Activated naive CD8-positive, alpha-beta T cell treated with anti-CD3 and anti-CD28 coated beads, Interleukin-2, amount 50 U/mL, for 24 hours (primary cell): Measurements from ENCODE around the gene OR51E2.
"Not testable (repeated sequence)": the region's sequence is repeated elsewhere in the genome, so short reads cannot be mapped to it uniquely, and the experiment has no call there.

Experiments
- ATAC-seq: fragments of 150-1000 bp; cut with Tn5 transposase; one replicate; pipeline ENCODE4 v1.10.0; 2021
- DNase-seq: peaks from one replicate; pipeline ENCODE4 v3.0.0; 2021
- H3K27ac Mint-ChIP-seq: one replicate; pipeline ENCODE4 v1.8.0; 2021; ENCODE audit warnings: mild to moderate bottlenecking, mixed read lengths
- H3K27me3 Mint-ChIP-seq: one replicate; pipeline ENCODE4 v1.8.0; 2021; ENCODE audit warnings: mixed read lengths
- H3K36me3 Mint-ChIP-seq: one replicate; pipeline ENCODE4 v1.8.0; 2021; ENCODE audit warnings: low read depth, mixed read lengths
- H3K4me1 Mint-ChIP-seq: one replicate; pipeline ENCODE4 v1.8.0; 2021; ENCODE audit warnings: mixed read lengths
- H3K4me3 Mint-ChIP-seq: one replicate; pipeline ENCODE4 v1.8.0; 2021; ENCODE audit warnings: mild to moderate bottlenecking, moderate library complexity, mixed read lengths
- H3K9me3 Mint-ChIP-seq: one replicate; pipeline ENCODE4 v1.8.0; 2021; ENCODE audit warnings: mixed read lengths

The OR51E2 gene

GRCh38 chr11:4697585-4697984 lies at the start of gene OR51E2:
Gene OR51E2, minus strand, starts transcription at chr11:4697853. Its CDS starts 15,142 bp downstream, at chr11:4682711.
- H3K36me3 Mint-ChIP-seq, result no peaks in the 10 kb centered on the region
- no peaks in the 10 kb centered on the region for H3K9me3 Mint-ChIP-seq
- ATAC-seq (no peak), DNase-seq (no peak)
- H3K4me1 Mint-ChIP-seq, result no peaks in the 10 kb centered on the region
- H3K27me3 Mint-ChIP-seq, result peaks cover 6% of the 10 kb centered on the region
- no peak within 1 kb of the TSS for H3K4me3 Mint-ChIP-seq
- no peak within 1 kb of the TSS for H3K27ac Mint-ChIP-seq

GRCh38 chr11:4740735-4741134 lies 43.1 kb upstream of the OR51E2 start:
- DNase-seq, result no peak
- no peak for ATAC-seq
- Mint-ChIP-seq H3K4me1 (no peaks in the 10 kb centered on the region), H3K9me3 (no peaks in the 10 kb centered on the region), H3K4me3 (no peak overlapping the region), H3K27ac (no peak overlapping the region), H3K36me3 (no peaks in the 10 kb centered on the region), H3K27me3 (peaks cover 7% of the 10 kb centered on the region)

- Mint-ChIP-seq H3K27me3 (no peaks in the 10 kb centered on the region), H3K27ac (no peak overlapping the region), H3K9me3 (no peaks in the 10 kb centered on the region), H3K36me3 (no peaks in the 10 kb centered on the region), H3K4me3 (no peak overlapping the region), H3K4me1 (no peaks in the 10 kb centered on the region)
- no peak for DNase-seq
- no peak for ATAC-seq
Observed at GRCh38 chr11:4727171-4727570, 29.5 kb upstream of the OR51E2 start.

- not testable (repeated sequence) for ATAC-seq, H3K27me3 Mint-ChIP-seq, H3K4me3 Mint-ChIP-seq, DNase-seq, H3K27ac Mint-ChIP-seq, H3K36me3 Mint-ChIP-seq, H3K9me3 Mint-ChIP-seq, H3K4me1 Mint-ChIP-seq
Observed at GRCh38 chr11:4722616-4723534, 25.2 kb upstream of the OR51E2 start.

- H3K4me1 Mint-ChIP-seq, result no peaks in the 10 kb centered on the region
- no peak overlapping the region for H3K4me3 Mint-ChIP-seq
- no peaks in the 10 kb centered on the region for H3K36me3 Mint-ChIP-seq
- DNase-seq (no peak), ATAC-seq (no peak)
- H3K27ac Mint-ChIP-seq, result no peak overlapping the region
- H3K9me3 Mint-ChIP-seq, result no peaks in the 10 kb centered on the region
- H3K27me3 Mint-ChIP-seq, result peaks cover 17% of the 10 kb centered on the region
Observed at GRCh38 chr11:4714300-4714699, 16.6 kb upstream of the OR51E2 start.

GRCh38 chr11:4713241-4713640 lies 15.6 kb upstream of the OR51E2 start:
- no peaks in the 10 kb centered on the region for H3K9me3 Mint-ChIP-seq
- no peaks in the 10 kb centered on the region for H3K36me3 Mint-ChIP-seq
- H3K27ac Mint-ChIP-seq, result no peak overlapping the region
- ATAC-seq, result no peak
- no peak for DNase-seq
- H3K4me3 Mint-ChIP-seq, result no peak overlapping the region
- H3K4me1 Mint-ChIP-seq, result no peaks in the 10 kb centered on the region
- H3K27me3 Mint-ChIP-seq, result peaks cover 11% of the 10 kb centered on the region

GRCh38 chr11:4704790-4705334 lies 7.2 kb upstream of the OR51E2 start:
- no peaks in the 10 kb centered on the region for H3K36me3 Mint-ChIP-seq
- no peaks in the 10 kb centered on the region for H3K9me3 Mint-ChIP-seq
- ATAC-seq, result no peak
- no peak for DNase-seq
- no peak overlapping the region for H3K4me3 Mint-ChIP-seq
- peaks cover 5% of the 10 kb centered on the region for H3K27me3 Mint-ChIP-seq
- no peaks in the 10 kb centered on the region for H3K4me1 Mint-ChIP-seq
- H3K27ac Mint-ChIP-seq, result no peak overlapping the region

- DNase-seq, result no peak
- H3K9me3 Mint-ChIP-seq, result no peaks in the 10 kb centered on the region
- H3K27ac Mint-ChIP-seq, result no peak within 1 kb of the TSS
- H3K4me1 Mint-ChIP-seq, result no peaks in the 10 kb centered on the region
- no peak within 1 kb of the TSS for H3K4me3 Mint-ChIP-seq
- H3K36me3 Mint-ChIP-seq, result no peaks in the 10 kb centered on the region
- ATAC-seq, result no peak
- H3K27me3 Mint-ChIP-seq, result peaks cover 2% of the 10 kb centered on the region
Observed at GRCh38 chr11:4704054-4704789, 6.6 kb upstream of the OR51E2 start, which contains the start of gene MMP26. Gene MMP26, plus strand, starts transcription at chr11:4704784.

GRCh38 chr11:4700436-4700820 lies 2.8 kb upstream of the OR51E2 start:
- Mint-ChIP-seq H3K9me3 (no peaks in the 10 kb centered on the region), H3K27me3 (peaks cover 6% of the 10 kb centered on the region), H3K36me3 (no peaks in the 10 kb centered on the region), H3K4me1 (no peaks in the 10 kb centered on the region), H3K27ac (no peak overlapping the region), H3K4me3 (no peak overlapping the region)
- no peak for ATAC-seq
- no peak for DNase-seq

- Mint-ChIP-seq H3K9me3 (no peaks in the 10 kb centered on the region), H3K36me3 (no peaks in the 10 kb centered on the region), H3K4me3 (no peak overlapping the region), H3K4me1 (no peaks in the 10 kb centered on the region), H3K27ac (no peak overlapping the region), H3K27me3 (peaks cover 6% of the 10 kb centered on the region)
- ATAC-seq (no peak), DNase-seq (no peak)
Observed at GRCh38 chr11:4699697-4700435, 2.2 kb upstream of the OR51E2 start.

GRCh38 chr11:4695442-4695841 lies 2.2 kb downstream of the OR51E2 start:
- ATAC-seq (no peak), DNase-seq (no peak)
- Mint-ChIP-seq H3K27me3 (peaks cover 6% of the 10 kb centered on the region), H3K36me3 (no peaks in the 10 kb centered on the region), H3K27ac (no peak overlapping the region), H3K9me3 (no peaks in the 10 kb centered on the region), H3K4me1 (no peaks in the 10 kb centered on the region), H3K4me3 (no peak overlapping the region)

GRCh38 chr11:4684631-4685285 lies 12.9 kb downstream of the OR51E2 start:
- ATAC-seq (no peak), DNase-seq (no peak)
- Mint-ChIP-seq H3K36me3 (no peaks in the 10 kb centered on the region), H3K27ac (no peak overlapping the region), H3K27me3 (no peaks in the 10 kb centered on the region), H3K9me3 (no peaks in the 10 kb centered on the region), H3K4me3 (no peak overlapping the region), H3K4me1 (no peaks in the 10 kb centered on the region)

GRCh38 chr11:4682623-4683419 lies 14.8 kb downstream of the OR51E2 start:
- DNase-seq, result no peak

More at GRCh38 chr11:4682623-4683419, 14.8 kb downstream of the OR51E2 start:
- no peaks in the 10 kb centered on the region for H3K9me3 Mint-ChIP-seq
- H3K27me3 Mint-ChIP-seq, result peaks cover 1% of the 10 kb centered on the region
- H3K4me1 Mint-ChIP-seq, result no peaks in the 10 kb centered on the region
- ATAC-seq, result no peak
- no peak overlapping the region for H3K27ac Mint-ChIP-seq
- H3K4me3 Mint-ChIP-seq, result no peak overlapping the region
- H3K36me3 Mint-ChIP-seq, result no peaks in the 10 kb centered on the region
